Measurements from ENCODE around the gene PAOX. TPM values are rescaled to one million over a fixed set of nuclear protein-coding genes. Genes with fewer than 3 reads are reported as not detected.

The PAOX gene
- total and polyA plus RNA-seq, 12 donors, result 1.5 to 4.4 (median 3.0) TPM

GRCh38 chr10:133349577-133350011 lies 29.5 kb upstream of the PAOX start:
- no peak for TF ChIP-seq CTCF (IDR thresholded peaks at IDR 0.05)
- Histone ChIP-seq H3K4me3 (no peak overlapping the region), H3K4me1 (peaks cover 0 to 4% (median 0%) of the 10 kb centered on the region in 9 donors), H3K36me3 (no peaks in the 10 kb centered on the region), H3K27ac (no peak overlapping the region), H3K27me3 (peaks cover 0 to 53% (median 38%) of the 10 kb centered on the region in 7 donors), H3K9me3 (no peaks in the 10 kb centered on the region)
- no peak for DNase-seq
- 74 to 81% methylated on average over 9 of the region's 9 CpGs for WGBS, 2 donors
- ATAC-seq, result no peak
- intact Hi-C loops (cut with DNase I), result no loop called here

- Histone ChIP-seq H3K9me3 (no peaks in the 10 kb centered on the region), H3K36me3 (peaks cover 0 to 3% (median 0%) of the 10 kb centered on the region in 9 donors), H3K4me1 (peaks cover 0 to 4% (median 0%) of the 10 kb centered on the region in 9 donors), H3K27me3 (peaks cover 0 to 49% (median 30%) of the 10 kb centered on the region in 7 donors), H3K27ac (no peak overlapping the region), H3K4me3 (no peak overlapping the region)
- no peak for TF ChIP-seq CTCF (IDR thresholded peaks at IDR 0.05)
- DNase-seq (no peak), ATAC-seq (no peak)
- intact Hi-C loops (cut with DNase I), result no loop called here
- 72 to 80% methylated on average over 12 of the region's 12 CpGs for WGBS, 2 donors
These were observed 28.6 kb upstream of the PAOX start for GRCh38 chr10:133350283-133350949.

GRCh38 chr10:133350950-133351329 lies 28.1 kb upstream of the PAOX start:
- Histone ChIP-seq H3K27ac (no peak overlapping the region), H3K36me3 (peaks cover 0 to 3% (median 0%) of the 10 kb centered on the region in 9 donors), H3K9me3 (no peaks in the 10 kb centered on the region), H3K27me3 (peaks cover 0 to 47% (median 25%) of the 10 kb centered on the region in 7 donors), H3K4me3 (no peak overlapping the region), H3K4me1 (peaks cover 0 to 4% (median 0%) of the 10 kb centered on the region in 9 donors)
- no peak for ATAC-seq
- no peak for DNase-seq
- 39 to 51% methylated on average over 13 of the region's 13 CpGs for WGBS, 2 donors
- intact Hi-C loops (cut with DNase I), result no loop called here
- no peak for TF ChIP-seq CTCF (IDR thresholded peaks at IDR 0.05)

GRCh38 chr10:133351408-133352318 lies 27.4 kb upstream of the PAOX start:
- intact Hi-C loops (cut with DNase I), result no loop called here
- no peak for ATAC-seq

More at GRCh38 chr10:133351408-133352318, 27.4 kb upstream of the PAOX start:
- no peak overlapping the region for H3K4me3 ChIP-seq
- WGBS, 2 donors, result 60 to 63% methylated on average over 24 of the region's 24 CpGs
- peaks cover 0 to 3% (median 0%) of the 10 kb centered on the region in 9 donors for H3K36me3 ChIP-seq
- H3K27me3 ChIP-seq, result peaks cover 0 to 40% (median 18%) of the 10 kb centered on the region in 7 donors
- H3K27ac ChIP-seq, result no peak overlapping the region
- peak in 1 of 9 donors; percentile 10 for TF ChIP-seq CTCF (IDR thresholded peaks at IDR 0.05)
- H3K9me3 ChIP-seq, result no peaks in the 10 kb centered on the region
- peaks cover 1 to 12% (median 7%) of the 10 kb centered on the region in 9 donors for H3K4me1 ChIP-seq
- DNase-seq, result no peak

All from heart right ventricle (tissue), 16 donors.